Stimulated activated CD4-positive, alpha-beta T cell treated with anti-CD3 and anti-CD28 coated beads, Interleukin-1b, Interleukin-23, amount 100 ng/mL, for 48 hours (primary cell): Measurements from ENCODE around the gene MCCC2.
"Not testable (repeated sequence)": the region's sequence is repeated elsewhere in the genome, so short reads cannot be mapped to it uniquely, and the experiment has no call there.

ENCODE experiments used
- DNase-seq: peaks from one replicate; pipeline ENCODE4 v3.0.0-alpha.2; 2020

Gene MCCC2

DNA sequence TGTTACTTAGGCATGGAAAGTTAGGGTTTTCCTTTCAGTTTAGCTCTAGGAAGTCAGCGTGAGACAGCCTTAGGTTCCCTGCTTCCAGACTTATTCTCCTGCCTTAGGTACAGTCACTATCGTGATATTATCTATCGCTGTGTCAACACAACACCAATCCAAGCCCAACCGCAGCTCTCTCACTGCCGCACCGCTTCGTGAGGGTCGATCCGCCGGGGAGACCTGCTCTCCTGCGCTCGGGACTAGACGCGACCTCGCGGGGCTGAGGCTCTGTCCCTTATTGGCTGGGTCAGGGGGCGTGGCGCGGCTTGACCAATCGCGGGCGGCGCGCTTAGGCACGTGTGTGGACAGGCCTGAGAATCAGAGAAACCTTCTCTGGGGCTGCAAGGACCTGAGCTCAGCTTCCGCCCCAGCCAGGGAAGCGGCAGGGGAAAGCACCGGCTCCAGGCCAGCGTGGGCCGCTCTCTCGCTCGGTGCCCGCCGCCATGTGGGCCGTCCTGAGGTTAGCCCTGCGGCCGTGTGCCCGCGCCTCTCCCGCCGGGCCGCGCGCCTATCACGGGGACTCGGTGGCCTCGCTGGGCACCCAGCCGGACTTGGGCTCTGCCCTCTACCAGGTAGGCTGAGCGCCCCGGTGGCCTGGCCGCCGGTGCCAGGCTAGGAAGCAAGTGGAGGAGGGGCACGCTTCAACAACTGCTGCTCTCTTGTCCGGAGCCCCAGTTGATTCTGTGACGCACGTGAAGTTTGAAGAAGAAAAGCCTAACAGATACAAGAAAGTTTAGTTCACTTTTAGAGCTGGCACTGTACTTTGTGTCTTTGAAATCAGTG, at the start of gene MCCC2:
Gene MCCC2 (plus strand): TSS at position 400 of the 825 bp plus-strand sequence. CDS start 86 bp downstream, at position 486.
- DNase-seq: peak; percentile 98

DNA sequence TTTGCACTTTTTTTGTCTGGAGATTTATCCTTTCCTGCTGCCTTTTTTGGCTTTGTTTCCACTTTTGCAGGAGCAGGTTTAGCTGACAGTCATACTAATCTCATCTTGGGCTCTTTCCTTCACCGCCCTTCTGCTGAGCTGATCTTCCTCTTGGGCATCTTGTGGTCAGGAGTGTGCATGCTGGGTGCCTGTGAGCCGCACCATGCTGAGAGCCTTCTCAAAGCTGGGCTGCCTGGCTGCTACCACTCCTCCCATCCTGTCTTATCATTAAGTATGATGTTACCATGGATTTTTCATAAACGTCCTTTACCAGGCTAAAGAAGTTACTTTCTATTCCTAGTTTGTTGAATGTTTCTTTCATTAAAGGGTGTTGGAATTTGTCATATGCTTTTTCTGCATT, 49.5 kb upstream of the MCCC2 start:
- DNase-seq: no peak

DNA sequence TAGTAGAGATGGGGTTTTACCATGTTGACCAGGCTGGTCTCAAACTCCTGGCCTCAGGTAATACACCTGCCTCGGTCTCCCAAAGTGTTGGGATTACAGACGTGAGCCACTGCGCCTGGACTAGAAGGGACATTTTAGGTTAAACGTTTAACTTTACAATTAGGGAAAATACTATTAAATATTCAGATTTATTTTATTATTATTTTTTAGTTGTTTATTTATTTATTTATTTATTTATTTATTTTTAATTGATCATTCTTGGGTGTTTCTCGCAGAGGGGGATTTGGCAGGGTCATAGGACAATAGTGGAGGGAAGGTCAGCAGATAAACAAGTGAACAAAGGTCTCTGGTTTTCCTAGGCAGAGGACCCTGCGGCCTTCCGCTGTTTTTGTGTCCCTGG, 36.3 kb upstream of the MCCC2 start:
- DNase-seq: not testable (repeated sequence)

DNA sequence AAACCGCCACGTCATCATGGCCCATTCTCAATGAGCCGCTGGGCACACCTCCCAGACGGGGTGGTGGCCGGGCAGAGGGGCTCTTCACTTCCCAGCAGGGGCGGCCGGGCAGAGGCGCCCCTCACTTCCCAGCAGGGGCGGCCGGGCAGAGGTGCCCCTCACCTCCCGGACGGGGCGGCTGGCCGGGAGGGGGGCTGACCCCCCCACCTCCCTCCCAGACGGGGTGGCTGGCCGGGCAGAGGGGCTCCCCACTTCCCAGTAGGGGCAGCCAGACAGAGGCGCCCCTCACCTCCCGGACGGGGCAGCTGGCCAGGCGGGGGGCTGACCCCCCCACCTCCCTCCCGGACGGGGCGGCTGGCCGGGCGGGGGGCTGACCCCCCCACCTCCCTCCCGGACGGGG, 35.6 kb upstream of the MCCC2 start:
- DNase-seq: not testable (repeated sequence)

DNA sequence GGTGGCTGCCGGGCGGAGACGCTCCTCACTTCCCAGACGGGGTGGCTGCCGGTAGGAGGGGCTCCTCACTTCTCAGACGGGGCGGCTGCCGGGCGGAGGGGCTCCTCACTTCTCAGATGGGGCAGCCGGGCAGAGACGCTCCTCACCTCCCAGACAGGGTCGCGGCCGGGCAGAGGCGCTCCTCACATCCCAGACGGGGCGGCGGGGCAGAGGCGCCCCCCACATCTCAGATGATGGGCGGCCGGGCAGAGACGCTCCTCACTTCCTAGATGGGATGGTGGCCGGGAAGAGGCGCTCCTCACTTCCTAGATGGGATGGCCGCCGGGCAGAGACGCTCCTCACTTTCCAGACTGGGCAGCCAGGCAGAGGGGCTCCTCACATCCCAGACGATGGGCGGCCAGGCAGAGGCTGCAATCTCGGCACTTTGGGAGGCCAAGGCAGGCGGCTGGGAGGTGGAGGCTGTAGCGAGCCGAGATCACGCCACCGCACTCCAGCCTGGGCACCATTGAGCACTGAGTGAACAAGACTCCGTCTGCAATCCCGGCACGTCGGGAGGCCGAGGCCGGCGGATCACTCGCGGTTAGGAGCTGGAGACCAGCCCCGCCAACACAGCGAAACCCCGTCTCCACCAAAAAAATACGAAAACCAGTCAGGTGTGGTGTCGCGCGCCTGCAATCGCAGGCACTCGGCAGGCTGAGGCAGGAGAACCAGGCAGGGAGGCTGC, 35.0 kb upstream of the MCCC2 start:
- DNase-seq: not testable (repeated sequence)

DNA sequence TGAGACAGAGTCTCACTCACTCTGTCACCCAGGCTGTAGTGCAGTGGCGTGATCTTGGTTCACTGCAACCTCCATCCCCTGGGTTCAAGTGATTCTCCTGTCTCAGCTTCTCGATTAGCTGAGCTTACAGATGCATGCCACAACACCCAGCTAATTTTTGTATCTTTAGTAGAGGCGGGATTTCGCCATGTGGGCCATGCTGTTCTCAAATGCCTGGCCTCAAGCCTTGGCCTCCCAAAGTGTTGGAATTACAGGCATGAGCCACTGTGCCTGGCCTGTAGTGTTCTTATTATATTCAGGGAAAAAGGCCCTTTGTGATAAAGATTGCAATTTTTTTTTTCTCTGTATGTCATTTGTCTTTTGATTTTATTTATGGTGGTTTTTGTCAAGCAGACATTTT, 24.0 kb upstream of the MCCC2 start:
- DNase-seq: no peak

DNA sequence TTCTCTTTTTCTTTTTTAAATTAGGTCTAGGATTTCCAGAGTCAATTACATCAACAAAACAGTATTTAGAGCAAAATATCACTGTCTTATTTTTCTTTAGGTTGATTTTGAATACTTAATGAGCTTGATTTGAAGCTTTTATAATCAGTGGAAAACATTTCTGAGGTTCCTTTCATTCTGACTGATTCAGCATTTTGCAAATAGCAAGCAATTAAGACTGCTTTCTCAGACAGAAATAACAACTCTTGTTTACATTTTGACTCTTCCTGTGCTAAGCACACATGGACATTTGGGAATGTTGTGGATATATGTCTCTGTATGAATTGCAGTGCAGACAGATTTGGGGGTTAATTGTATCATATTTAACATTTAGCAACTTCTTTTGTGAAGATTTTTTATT, 22.2 kb upstream of the MCCC2 start:
- DNase-seq: no peak

GRCh38 chr5:71569748-71570509, 17.2 kb upstream of the MCCC2 start:
- DNase-seq: no peak

- not testable (repeated sequence) for DNase-seq
Observed at GRCh38 chr5:71571811-71572210, 15.3 kb upstream of the MCCC2 start.

DNA sequence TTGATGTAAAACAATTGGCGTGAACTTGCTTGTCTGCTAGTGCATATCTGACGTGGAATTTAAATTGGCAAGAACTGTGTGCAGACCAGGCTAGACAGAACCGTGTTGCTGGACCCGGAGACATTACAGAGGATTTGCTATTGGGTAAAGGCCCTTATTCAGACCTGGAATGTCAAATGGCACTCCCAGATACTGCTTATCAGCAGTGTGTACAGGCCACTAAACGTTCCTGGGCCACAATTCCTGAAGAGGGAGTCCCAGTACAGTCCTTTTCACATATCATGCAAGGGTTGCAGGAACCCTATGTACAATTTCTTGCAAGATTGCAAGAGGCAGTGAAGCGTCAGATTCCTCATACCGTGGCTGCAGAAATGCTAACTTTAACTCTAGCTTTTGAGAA, 13.5 kb upstream of the MCCC2 start:
- DNase-seq: no peak

- not testable (repeated sequence) for DNase-seq
Observed at GRCh38 chr5:71575588-71575987, 11.6 kb upstream of the MCCC2 start.

GRCh38 chr5:71576241-71576640, 10.9 kb upstream of the MCCC2 start:
- DNase-seq: no peak

- DNase-seq: not testable (repeated sequence)
Observed at GRCh38 chr5:71577839-71578238, 9.3 kb upstream of the MCCC2 start.

GRCh38 chr5:71582945-71583584, 4.1 kb upstream of the MCCC2 start:
- DNase-seq: no peak

DNA sequence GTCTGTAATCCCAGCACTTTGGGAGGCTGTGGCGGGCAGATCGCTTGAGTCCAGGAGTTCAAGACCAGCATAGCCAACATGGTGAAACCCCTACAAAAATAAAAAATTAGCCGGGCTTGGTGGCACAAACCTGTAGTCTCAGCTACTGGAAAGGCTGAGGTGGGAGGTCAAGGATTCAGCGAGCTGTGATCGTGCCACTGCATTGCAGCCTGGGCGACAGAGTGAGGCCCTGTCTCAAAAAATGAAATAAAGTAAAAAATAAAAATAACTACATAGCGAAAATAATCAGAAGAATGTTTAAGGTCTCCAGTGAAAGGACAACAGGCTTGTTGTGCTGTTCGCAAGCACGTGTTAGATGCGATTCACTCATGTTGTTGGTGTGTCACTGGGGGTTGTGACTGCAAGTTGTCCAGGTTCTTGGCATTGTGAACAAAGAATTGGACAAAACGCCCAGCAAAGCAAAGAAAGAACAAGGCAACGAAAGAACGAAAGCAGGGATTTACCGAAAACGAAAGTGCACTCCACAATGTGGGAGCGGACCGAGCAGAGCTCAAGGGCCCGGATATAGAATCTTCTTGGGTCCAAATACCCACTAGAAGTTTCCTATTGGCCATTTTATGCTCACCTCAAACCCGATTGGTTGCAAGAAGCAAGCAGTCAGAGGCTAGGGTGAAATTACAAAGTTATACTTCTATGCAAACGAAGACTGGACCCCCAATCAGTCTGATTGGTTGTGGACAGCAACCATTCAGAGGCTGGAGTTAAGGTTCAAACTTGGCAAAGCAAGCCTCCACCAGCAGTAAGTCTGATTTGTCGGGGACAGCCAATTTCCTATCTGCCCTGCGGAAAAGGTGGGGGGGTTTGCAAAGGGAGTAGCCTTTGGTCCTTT, 844 bp upstream of the MCCC2 start:
- DNase-seq: peak; percentile 4

- DNase-seq: no peak
Observed at GRCh38 chr5:71587766-71588532, 809 bp downstream of the MCCC2 start.

DNA sequence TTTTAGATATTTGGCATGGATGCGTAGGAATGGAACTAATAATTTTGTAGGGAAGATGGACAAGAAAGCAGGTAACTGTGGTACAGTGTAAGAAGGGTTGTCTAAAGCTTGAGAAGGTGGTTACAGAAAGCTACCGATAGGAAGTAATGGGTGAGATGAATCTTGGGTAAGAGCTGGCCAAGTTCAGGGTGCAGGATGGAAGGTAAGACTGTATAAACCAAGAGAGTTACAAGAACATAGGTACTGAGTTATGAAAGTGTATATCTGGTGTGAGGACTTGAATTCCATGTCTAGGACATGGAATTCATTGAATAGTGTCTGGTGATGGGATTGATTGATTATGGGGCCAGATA, 1.4 kb downstream of the MCCC2 start:
- DNase-seq: no peak

DNA sequence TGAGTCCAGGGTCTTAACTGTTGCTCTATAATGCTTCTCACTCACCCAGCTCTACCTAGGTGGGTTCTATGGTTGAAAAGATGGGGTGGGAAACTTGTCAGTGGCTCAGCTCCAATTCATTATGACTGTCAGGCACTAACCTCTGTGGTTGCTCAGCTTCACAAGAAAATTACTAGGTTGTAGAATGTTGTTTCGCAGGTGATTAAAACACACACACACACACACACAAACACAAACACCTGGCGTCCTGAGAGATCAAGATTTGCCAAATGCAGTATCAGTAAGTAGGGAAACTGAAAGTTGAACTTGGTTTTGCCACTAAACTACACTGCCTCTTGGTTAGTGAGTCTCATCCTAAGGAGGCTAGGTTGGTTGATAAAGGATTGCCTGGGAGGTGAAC, 2.8 kb downstream of the MCCC2 start:
- no peak for DNase-seq

DNA sequence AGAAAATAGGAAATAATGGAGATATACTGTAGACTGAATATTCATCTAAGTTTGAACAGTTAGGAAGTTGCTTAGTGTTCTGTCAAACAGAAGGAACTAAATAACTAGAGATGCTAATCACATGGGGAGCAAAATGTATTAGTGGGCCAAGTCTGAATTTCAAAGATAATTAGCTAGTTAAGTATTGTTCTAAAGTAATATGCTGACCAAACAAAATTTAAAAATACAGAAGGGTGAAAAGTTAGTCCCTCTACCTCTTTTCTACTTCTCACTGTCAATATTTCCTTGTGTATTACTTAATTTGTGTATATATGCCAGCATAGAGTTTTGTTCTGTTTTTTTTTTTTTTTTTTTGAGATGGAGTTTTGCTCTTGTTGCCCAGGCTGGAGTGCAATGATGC, 4.0 kb downstream of the MCCC2 start:
- no peak for DNase-seq

GRCh38 chr5:71596169-71596568, 9.0 kb downstream of the MCCC2 start:
- DNase-seq: no peak

DNA sequence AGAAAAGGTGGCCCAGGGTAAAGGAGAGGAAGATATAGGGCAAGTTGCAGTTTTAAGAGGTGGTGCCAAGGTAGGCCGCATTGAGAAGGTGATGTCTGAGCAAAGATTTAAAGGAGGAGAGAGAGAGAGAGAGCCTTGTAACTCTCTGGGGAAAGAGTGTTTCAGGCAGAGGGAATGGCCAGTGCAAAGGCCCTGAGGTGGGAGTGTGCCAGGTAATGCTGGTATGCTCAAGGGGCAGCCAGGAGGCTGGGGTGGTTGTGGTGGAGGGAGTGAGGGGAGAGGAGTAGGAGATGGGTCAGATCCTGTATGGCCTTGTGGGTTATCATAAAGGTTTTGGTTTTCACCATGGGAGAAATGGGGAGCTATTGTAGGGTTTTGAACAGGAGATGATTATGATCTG, 9.9 kb downstream of the MCCC2 start:
- no peak for DNase-seq
